M059J (cell line): ENCODE data around the gene DBP. TPM values are rescaled to one million over a fixed set of nuclear protein-coding genes. Genes with fewer than 3 reads are reported as not detected.
"Not testable (repeated sequence)": the region's sequence is repeated elsewhere in the genome, so short reads cannot be mapped to it uniquely, and the experiment has no call there.

ENCODE experiments used
- DNase-seq: peaks from one replicate; pipeline ENCODE4 v3.0.0-alpha.2; 2012; ENCODE audit warnings: low read depth
- total RNA-seq: library from RNA; depleted of rRNA; stranded (reverse); fragments of >200 nt; shearing (Covaris generic); gene quantifications from 2 replicates; pipeline ENCODE4 v1.2.3, GENCODE V29; 2014; rRNA removed

DBP gene
- total RNA-seq = 18.5 and 20.1 TPM in 2 replicates

- DNase-seq = peak; percentile 53
Measured at GRCh38 chr19:48636859-48637448, at the start of gene DBP. TSS of gene DBP (minus strand) at chr19:48637379. CDS start at chr19:48636994, 385 bp downstream.

- not testable (repeated sequence) for DNase-seq
Measured at GRCh38 chr19:48686637-48687036, 49.5 kb upstream of the DBP start.

GRCh38 chr19:48686088-48686487 is 48.9 kb upstream of the DBP start:
- no peak for DNase-seq

- peak; percentile 83 for DNase-seq
Measured at GRCh38 chr19:48685583-48685982, 48.4 kb upstream of the DBP start.

GRCh38 chr19:48683349-48683748 is 46.2 kb upstream of the DBP start:
- DNase-seq = no peak

GRCh38 chr19:48681127-48681470 is 43.9 kb upstream of the DBP start:
- DNase-seq = peak; percentile 93

- DNase-seq = no peak
Measured at GRCh38 chr19:48680436-48681126, 43.4 kb upstream of the DBP start.

- not testable (repeated sequence) for DNase-seq
Measured at GRCh38 chr19:48680006-48680405, 42.8 kb upstream of the DBP start.

- DNase-seq = no peak
Measured at GRCh38 chr19:48678201-48678600, 41.0 kb upstream of the DBP start.

GRCh38 chr19:48676887-48677286 is 39.7 kb upstream of the DBP start:
- no peak for DNase-seq

- no peak for DNase-seq
Measured at GRCh38 chr19:48676487-48676886, 39.3 kb upstream of the DBP start.

GRCh38 chr19:48674921-48675824 is 38.0 kb upstream of the DBP start:
- DNase-seq = peak; percentile 79

GRCh38 chr19:48674216-48674809 is 37.1 kb upstream of the DBP start:
- no peak for DNase-seq

- DNase-seq = no peak
Measured at GRCh38 chr19:48673436-48674100, 36.4 kb upstream of the DBP start.

- no peak for DNase-seq
Measured at GRCh38 chr19:48672994-48673393, 35.8 kb upstream of the DBP start, which contains the start of gene NTN5. TSS of gene NTN5 (minus strand) at chr19:48673017. CDS start at chr19:48670986, 2,031 bp downstream.

- DNase-seq = no peak
Measured at GRCh38 chr19:48671446-48671995, 34.3 kb upstream of the DBP start.

- no peak for DNase-seq
Measured at GRCh38 chr19:48670699-48671445, 33.7 kb upstream of the DBP start.

GRCh38 chr19:48669903-48670668 is 32.9 kb upstream of the DBP start:
- DNase-seq = no peak

- DNase-seq = no peak
Measured at GRCh38 chr19:48668761-48669160, 31.6 kb upstream of the DBP start.

- DNase-seq = no peak
Measured at GRCh38 chr19:48668332-48668731, 31.2 kb upstream of the DBP start.
